H9 (cell line): ENCODE measurements around the gene CABCOCO1. TPM values are rescaled to one million over a fixed set of nuclear protein-coding genes. Genes with fewer than 3 reads are reported as not detected.

Source experiments
- DNase-seq: peaks from one replicate; pipeline ENCODE4 v3.0.0-alpha.2; 2017
- H2AFZ ChIP-seq: one replicate; pipeline ENCODE4 v1.6.1; 2013; ENCODE audit warnings: mild to moderate bottlenecking, low read length, control low read depth, moderate library complexity
- H2AK5ac ChIP-seq: 2 replicates; pipeline ENCODE4 v1.6.1; 2013; ENCODE audit warnings: low read length, control low read depth, mixed read lengths; ENCODE audit not compliant: insufficient read length
- H2BK120ac ChIP-seq: one replicate; pipeline ENCODE4 v1.6.1; 2013; ENCODE audit warnings: low read depth, mild to moderate bottlenecking, low read length, control low read depth, inconsistent platforms; ENCODE audit not compliant: poor library complexity, severe bottlenecking
- H2BK12ac ChIP-seq: 2 replicates; pipeline ENCODE4 v1.6.1; 2013; ENCODE audit warnings: low read length, control low read depth, mixed read lengths, low read depth; ENCODE audit not compliant: insufficient read length
- H2BK15ac ChIP-seq: 2 replicates; pipeline ENCODE4 v1.6.1; 2013; ENCODE audit warnings: low read depth, low read length, control low read depth
- H2BK20ac ChIP-seq: one replicate; pipeline ENCODE4 v1.6.1; 2013; ENCODE audit warnings: low read depth, mild to moderate bottlenecking, low read length, control low read depth, inconsistent platforms; ENCODE audit not compliant: poor library complexity, severe bottlenecking
- H2BK5ac ChIP-seq: 2 replicates; pipeline ENCODE4 v1.6.1; 2013; ENCODE audit warnings: low read length, control low read depth, mixed read lengths; ENCODE audit not compliant: insufficient read length
- H3K14ac ChIP-seq: 2 replicates; pipeline ENCODE4 v1.6.1; 2013; ENCODE audit warnings: low read length, control low read depth; ENCODE audit not compliant: insufficient read depth
- H3K18ac ChIP-seq: 2 replicates; pipeline ENCODE4 v1.6.1; 2013; ENCODE audit warnings: low read depth, mild to moderate bottlenecking, mixed read lengths, low read length, control low read depth; ENCODE audit not compliant: insufficient read length
- H3K23ac ChIP-seq: 2 replicates; pipeline ENCODE4 v1.6.1; 2013; ENCODE audit warnings: low read length, control low read depth, mixed read lengths, low read depth; ENCODE audit not compliant: insufficient read length
- H3K23me2 ChIP-seq: 2 replicates; pipeline ENCODE4 v1.6.1; 2013; ENCODE audit warnings: low read depth, mild to moderate bottlenecking, mixed read lengths, low read length, control low read depth; ENCODE audit not compliant: insufficient read length, poor library complexity, severe bottlenecking
- H3K27ac ChIP-seq: 2 replicates; pipeline ENCODE4 v1.5.1; 2013; ENCODE audit warnings: low read length, control low read depth, mixed read lengths, low read depth; ENCODE audit not compliant: insufficient read length
- H3K27me3 ChIP-seq: 2 replicates; pipeline ENCODE4 v1.6.1; 2013; ENCODE audit warnings: low read length, control low read depth, inconsistent platforms; ENCODE audit not compliant: insufficient read depth
- H3K4ac ChIP-seq: 2 replicates; pipeline ENCODE4 v1.6.1; 2013; ENCODE audit warnings: low read depth, mild to moderate bottlenecking, control low read depth, inconsistent platforms, low read length, moderate library complexity
- H3K4me1 ChIP-seq: 2 replicates; pipeline ENCODE4 v1.6.1; 2013; ENCODE audit warnings: low read length, control low read depth, inconsistent platforms; ENCODE audit not compliant: insufficient read depth
- H3K4me2 ChIP-seq: 2 replicates; pipeline ENCODE4 v1.6.1; 2013; ENCODE audit warnings: low read length, control low read depth, mixed read lengths; ENCODE audit not compliant: insufficient read length, insufficient read depth
- H3K56ac ChIP-seq: 2 replicates; pipeline ENCODE4 v1.6.1; 2013; ENCODE audit warnings: low read depth, mild to moderate bottlenecking, mixed read lengths, low read length, control low read depth; ENCODE audit not compliant: insufficient read length
- H3K79me1 ChIP-seq: 2 replicates; pipeline ENCODE4 v1.6.1; 2013; ENCODE audit warnings: low read depth, mild to moderate bottlenecking, moderate library complexity, low read length, control low read depth, inconsistent platforms; ENCODE audit not compliant: insufficient read depth, poor library complexity, severe bottlenecking
- H3K79me2 ChIP-seq: 2 replicates; pipeline ENCODE4 v1.6.1; 2013; ENCODE audit warnings: low read length, control low read depth, inconsistent platforms; ENCODE audit not compliant: insufficient read depth
- H3K9ac ChIP-seq: 2 replicates; pipeline ENCODE4 v1.6.1; 2013; ENCODE audit warnings: low read length, control low read depth, mixed read lengths; ENCODE audit not compliant: insufficient read length; ENCODE audit errors: extremely low read depth
- H3K9me3 ChIP-seq: one replicate; pipeline ENCODE4 v1.6.1; 2013; ENCODE audit warnings: low read depth, low read length, inconsistent platforms; ENCODE audit not compliant: control insufficient read depth
- H3T11ph ChIP-seq: one replicate; pipeline ENCODE4 v1.6.1; 2013; ENCODE audit warnings: mild to moderate bottlenecking, low read length, control low read depth, inconsistent platforms
- H4K20me1 ChIP-seq: one replicate; pipeline ENCODE4 v1.6.1; 2013; ENCODE audit not compliant: control insufficient read depth, insufficient read length, insufficient read depth
- H4K5ac ChIP-seq: 2 replicates; pipeline ENCODE4 v1.6.1; 2013; ENCODE audit warnings: low read depth, mild to moderate bottlenecking, mixed read lengths, low read length, control low read depth; ENCODE audit not compliant: insufficient read length
- H4K8ac ChIP-seq: replicated peaks from 2 replicates; pipeline ENCODE4 v1.6.1; 2013; ENCODE audit warnings: low read length, control low read depth, mixed read lengths, low read depth; ENCODE audit not compliant: insufficient read length
- H4K91ac ChIP-seq: 2 replicates; pipeline ENCODE4 v1.6.1; 2013; ENCODE audit warnings: low read depth, mild to moderate bottlenecking, moderate library complexity, mixed read lengths, low read length, control low read depth; ENCODE audit not compliant: insufficient read length
- H3K27ac Mint-ChIP-seq, 3 experiments: 2 replicates in 2 of 3; 3 replicates in 1 of 3; pipeline ENCODE4 v1.8.0; 2020 to 2021; ENCODE audit warnings: mixed read lengths in 3 of 3, mild to moderate bottlenecking in 1 of 3, moderate library complexity in 1 of 3
- H3K27me3 Mint-ChIP-seq: 2 replicates; pipeline ENCODE4 v1.8.0; 2021; ENCODE audit warnings: low read depth, mild to moderate bottlenecking, moderate library complexity, mixed read lengths
- H3K36me3 Mint-ChIP-seq, 3 experiments: 2 replicates in 2 of 3; 3 replicates in 1 of 3; pipeline ENCODE4 v1.8.0; 2020 to 2021; ENCODE audit warnings: low read depth in 3 of 3, mixed read lengths in 3 of 3; ENCODE audit not compliant: insufficient read depth in 1 of 3
- H3K4me1 Mint-ChIP-seq, 2 experiments: 2 replicates each; pipeline ENCODE4 v1.8.0; 2020; ENCODE audit warnings: mixed read lengths in 2 of 2
- H3K4me3 Mint-ChIP-seq, 2 experiments: 2 replicates in 1 of 2; 3 replicates in 1 of 2; pipeline ENCODE4 v1.8.0; 2020 to 2021; ENCODE audit warnings: mild to moderate bottlenecking in 2 of 2, mixed read lengths in 2 of 2, moderate library complexity in 1 of 2
- H3K9me3 Mint-ChIP-seq, 2 experiments: 2 replicates in 1 of 2; 3 replicates in 1 of 2; pipeline ENCODE4 v1.8.0; 2020; ENCODE audit warnings: mild to moderate bottlenecking in 2 of 2, mixed read lengths in 2 of 2, moderate library complexity in 1 of 2
- CTCF ChIP-seq: fragments of 200-600 bp; sonication (generic); conservative IDR thresholded peaks from 3 replicates; pipeline ENCODE4 v1.8.0; 2021; ENCODE audit warnings: antibody characterized with exemption, mild to moderate bottlenecking
- WGBS: extraction: QIAGEN DNeasy Blood & Tissue Kit; methylation state at CpG from one replicate; pipeline ENCODE4 v1.1.7; 2013; ENCODE audit warnings: missing lambda C conversion rate, low lambda C conversion rate, mixed read lengths; ENCODE audit not compliant: insufficient read length; ENCODE audit errors: extremely low coverage; 5-methylcytosine and 5-hydroxymethylcytosine counted together
- total RNA-seq: library from RNA; stranded (reverse); gene quantifications from 2 replicates; pipeline ENCODE4 v1.2.1, GENCODE V29; 2021

CABCOCO1 gene
- total RNA-seq, 1 experiment from 2014 or later = not detected

DNA sequence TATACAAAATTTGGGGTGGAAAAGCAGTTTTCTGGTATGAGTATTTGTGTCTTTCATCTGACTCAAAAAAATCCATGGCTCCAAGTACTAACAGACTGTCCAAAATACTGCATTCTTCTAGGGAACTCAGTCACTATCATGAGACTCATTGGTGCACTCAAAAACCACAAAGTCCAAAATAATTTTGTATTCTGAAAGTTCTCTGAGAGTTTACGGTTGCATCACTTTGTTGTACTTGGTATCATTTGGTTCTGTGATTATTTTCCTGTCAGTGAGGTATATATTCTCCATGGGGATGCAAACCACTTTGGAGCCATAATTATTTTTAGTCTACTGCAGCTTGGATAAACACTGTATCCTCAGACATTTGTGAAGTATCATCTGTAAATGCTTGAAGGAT, 28.0 kb upstream of the CABCOCO1 start:
- no peaks in the 10 kb centered on the region for H3K79me2 ChIP-seq
- no peak overlapping the region for H2AK5ac ChIP-seq
- H3K9ac ChIP-seq = no peak overlapping the region
- no peak overlapping the region for H2AFZ ChIP-seq
- no peak for DNase-seq
- no peak overlapping the region for H4K8ac ChIP-seq
- H3K4me1 ChIP-seq = no peaks in the 10 kb centered on the region; the same call in 1 of the 2 replicates
- H3K4ac ChIP-seq = no peak overlapping the region
- no peak overlapping the region for H3K14ac ChIP-seq
- no peak overlapping the region for H2BK5ac ChIP-seq
- H3K36me3 Mint-ChIP-seq = no peaks in the 10 kb centered on the region
- no peak for TF ChIP-seq CTCF
- no peak overlapping the region for H2BK15ac ChIP-seq
- H3K4me2 ChIP-seq = no peak overlapping the region
- no CpG with 5 or more reads among the region's 1 CpG for WGBS
- H3K23me2 ChIP-seq = no peaks in the 10 kb centered on the region
- H3K27me3 ChIP-seq = no peaks in the 10 kb centered on the region
- H3K9me3 Mint-ChIP-seq = no peaks in the 10 kb centered on the region; a peak in 1 of 5 replicates
- no peak overlapping the region for H3K18ac ChIP-seq
- H3K27ac ChIP-seq = no peak overlapping the region
- no peaks in the 10 kb centered on the region for H3K79me1 ChIP-seq
- no peak overlapping the region for H3K23ac ChIP-seq
- no peak overlapping the region for H3K4me3 Mint-ChIP-seq
- no peak overlapping the region for H3K56ac ChIP-seq
- H2BK12ac ChIP-seq = no peak overlapping the region
- H4K20me1 ChIP-seq = no peaks in the 10 kb centered on the region
- H3K27ac Mint-ChIP-seq = no peak overlapping the region
- H2BK120ac ChIP-seq = no peak overlapping the region
- no peak overlapping the region for H4K91ac ChIP-seq
- no peaks in the 10 kb centered on the region for H3K27me3 Mint-ChIP-seq
- H2BK20ac ChIP-seq = no peak overlapping the region
- no peak overlapping the region for H4K5ac ChIP-seq
- H3K4me1 Mint-ChIP-seq = peaks cover 8 to 11% of the 10 kb centered on the region in 2 experiments
- H3K9me3 ChIP-seq = no peaks in the 10 kb centered on the region
- H3T11ph ChIP-seq = no peak overlapping the region
